ENCODE results near the gene CDK5.

Gene CDK5

DNA sequence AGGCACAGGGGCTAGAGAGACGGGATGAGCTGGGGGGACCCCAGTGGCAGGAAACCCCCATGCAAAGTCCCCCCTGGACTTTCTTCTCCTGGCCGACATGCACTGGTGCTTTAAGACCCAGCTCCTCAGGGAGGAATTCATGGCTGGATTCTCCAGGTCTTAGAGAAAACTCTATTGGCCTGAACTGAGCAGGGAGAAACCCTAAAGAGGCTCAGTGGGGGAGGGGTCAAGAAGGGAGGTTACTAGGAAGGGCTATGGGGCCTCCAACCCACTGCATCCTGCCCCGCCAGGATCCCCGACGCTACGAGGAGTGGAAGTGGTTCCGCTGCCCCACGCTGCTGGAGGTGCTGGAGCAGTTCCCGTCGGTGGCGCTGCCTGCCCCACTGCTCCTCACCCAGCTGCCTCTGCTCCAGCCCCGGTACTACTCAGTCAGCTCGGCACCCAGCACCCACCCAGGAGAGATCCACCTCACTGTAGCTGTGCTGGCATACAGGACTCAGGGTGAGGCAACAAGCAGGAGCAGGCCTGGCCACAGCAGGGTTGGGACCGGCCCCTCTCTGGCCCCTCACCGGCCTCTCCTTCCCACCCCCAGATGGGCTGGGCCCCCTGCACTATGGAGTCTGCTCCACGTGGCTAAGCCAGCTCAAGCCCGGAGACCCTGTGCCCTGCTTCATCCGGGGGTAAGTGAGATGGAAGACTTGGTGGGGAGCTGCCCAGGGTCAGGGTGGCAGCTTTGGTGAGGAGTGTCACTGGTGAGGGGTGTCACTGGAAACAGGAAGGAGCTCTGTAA lies 47.2 kb downstream of the CDK5 start:
- Histone ChIP-seq H3K27me3 (ENCODE audit: insufficient read depth, poor library complexity, severe bottlenecking) (peaks cover 6% of the 10 kb centered on the region), H3K27ac (replicated peaks) (no peak overlapping the region), H3K4me3 (replicated peaks; ENCODE audit: insufficient read depth, low read length) (no peak overlapping the region)
- DNase-seq (ENCODE audit: low read depth in 1 of 2, low spot score in 1 of 2), result no peak
- TF ChIP-seq, protein P1, sequence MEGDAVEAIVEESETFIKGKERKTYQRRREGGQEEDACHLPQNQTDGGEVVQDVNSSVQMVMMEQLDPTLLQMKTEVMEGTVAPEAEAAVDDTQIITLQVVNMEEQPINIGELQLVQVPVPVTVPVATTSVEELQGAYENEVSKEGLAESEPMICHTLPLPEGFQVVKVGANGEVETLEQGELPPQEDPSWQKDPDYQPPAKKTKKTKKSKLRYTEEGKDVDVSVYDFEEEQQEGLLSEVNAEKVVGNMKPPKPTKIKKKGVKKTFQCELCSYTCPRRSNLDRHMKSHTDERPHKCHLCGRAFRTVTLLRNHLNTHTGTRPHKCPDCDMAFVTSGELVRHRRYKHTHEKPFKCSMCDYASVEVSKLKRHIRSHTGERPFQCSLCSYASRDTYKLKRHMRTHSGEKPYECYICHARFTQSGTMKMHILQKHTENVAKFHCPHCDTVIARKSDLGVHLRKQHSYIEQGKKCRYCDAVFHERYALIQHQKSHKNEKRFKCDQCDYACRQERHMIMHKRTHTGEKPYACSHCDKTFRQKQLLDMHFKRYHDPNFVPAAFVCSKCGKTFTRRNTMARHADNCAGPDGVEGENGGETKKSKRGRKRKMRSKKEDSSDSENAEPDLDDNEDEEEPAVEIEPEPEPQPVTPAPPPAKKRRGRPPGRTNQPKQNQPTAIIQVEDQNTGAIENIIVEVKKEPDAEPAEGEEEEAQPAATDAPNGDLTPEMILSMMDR (IDR thresholded peaks at IDR 0.05; ENCODE audit: insufficient read depth, low read length), result no peak
- TF ChIP-seq SPI1 (IDR thresholded peaks at IDR 0.05; ENCODE audit: borderline replicate concordance, low read depth) (no peak), GABPA (IDR thresholded peaks at IDR 0.05; ENCODE audit: low read depth) (no peak), POLR2AphosphoS5 (IDR thresholded peaks at IDR 0.05; ENCODE audit: low read depth) (no peak)
- TF ChIP-seq, protein P2, sequence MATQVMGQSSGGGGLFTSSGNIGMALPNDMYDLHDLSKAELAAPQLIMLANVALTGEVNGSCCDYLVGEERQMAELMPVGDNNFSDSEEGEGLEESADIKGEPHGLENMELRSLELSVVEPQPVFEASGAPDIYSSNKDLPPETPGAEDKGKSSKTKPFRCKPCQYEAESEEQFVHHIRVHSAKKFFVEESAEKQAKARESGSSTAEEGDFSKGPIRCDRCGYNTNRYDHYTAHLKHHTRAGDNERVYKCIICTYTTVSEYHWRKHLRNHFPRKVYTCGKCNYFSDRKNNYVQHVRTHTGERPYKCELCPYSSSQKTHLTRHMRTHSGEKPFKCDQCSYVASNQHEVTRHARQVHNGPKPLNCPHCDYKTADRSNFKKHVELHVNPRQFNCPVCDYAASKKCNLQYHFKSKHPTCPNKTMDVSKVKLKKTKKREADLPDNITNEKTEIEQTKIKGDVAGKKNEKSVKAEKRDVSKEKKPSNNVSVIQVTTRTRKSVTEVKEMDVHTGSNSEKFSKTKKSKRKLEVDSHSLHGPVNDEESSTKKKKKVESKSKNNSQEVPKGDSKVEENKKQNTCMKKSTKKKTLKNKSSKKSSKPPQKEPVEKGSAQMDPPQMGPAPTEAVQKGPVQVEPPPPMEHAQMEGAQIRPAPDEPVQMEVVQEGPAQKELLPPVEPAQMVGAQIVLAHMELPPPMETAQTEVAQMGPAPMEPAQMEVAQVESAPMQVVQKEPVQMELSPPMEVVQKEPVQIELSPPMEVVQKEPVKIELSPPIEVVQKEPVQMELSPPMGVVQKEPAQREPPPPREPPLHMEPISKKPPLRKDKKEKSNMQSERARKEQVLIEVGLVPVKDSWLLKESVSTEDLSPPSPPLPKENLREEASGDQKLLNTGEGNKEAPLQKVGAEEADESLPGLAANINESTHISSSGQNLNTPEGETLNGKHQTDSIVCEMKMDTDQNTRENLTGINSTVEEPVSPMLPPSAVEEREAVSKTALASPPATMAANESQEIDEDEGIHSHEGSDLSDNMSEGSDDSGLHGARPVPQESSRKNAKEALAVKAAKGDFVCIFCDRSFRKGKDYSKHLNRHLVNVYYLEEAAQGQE (IDR thresholded peaks at IDR 0.05; ENCODE audit: insufficient replicate concordance, low read depth), result no peak

DNA sequence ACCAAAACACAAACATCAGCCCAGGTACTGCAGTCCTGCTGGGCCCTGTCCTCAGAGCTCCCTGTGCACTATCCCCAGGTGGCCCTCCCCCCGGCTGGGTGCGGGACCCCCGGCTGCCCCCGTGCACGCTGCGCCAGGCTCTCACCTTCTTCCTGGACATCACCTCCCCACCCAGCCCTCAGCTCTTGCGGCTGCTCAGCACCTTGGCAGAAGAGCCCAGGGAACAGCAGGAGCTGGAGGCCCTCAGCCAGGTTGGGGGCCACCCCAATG lies 47.7 kb downstream of the CDK5 start:
- Histone ChIP-seq H3K27ac (replicated peaks) (no peak overlapping the region), H3K4me3 (replicated peaks; ENCODE audit: insufficient read depth, low read length) (no peak overlapping the region), H3K27me3 (ENCODE audit: insufficient read depth, poor library complexity, severe bottlenecking) (peaks cover 6% of the 10 kb centered on the region)
- no peak for DNase-seq (ENCODE audit: low read depth in 1 of 2, low spot score in 1 of 2)
- TF ChIP-seq, protein P1 (IDR thresholded peaks at IDR 0.05; ENCODE audit: insufficient read depth, low read length), result no peak

DNA sequence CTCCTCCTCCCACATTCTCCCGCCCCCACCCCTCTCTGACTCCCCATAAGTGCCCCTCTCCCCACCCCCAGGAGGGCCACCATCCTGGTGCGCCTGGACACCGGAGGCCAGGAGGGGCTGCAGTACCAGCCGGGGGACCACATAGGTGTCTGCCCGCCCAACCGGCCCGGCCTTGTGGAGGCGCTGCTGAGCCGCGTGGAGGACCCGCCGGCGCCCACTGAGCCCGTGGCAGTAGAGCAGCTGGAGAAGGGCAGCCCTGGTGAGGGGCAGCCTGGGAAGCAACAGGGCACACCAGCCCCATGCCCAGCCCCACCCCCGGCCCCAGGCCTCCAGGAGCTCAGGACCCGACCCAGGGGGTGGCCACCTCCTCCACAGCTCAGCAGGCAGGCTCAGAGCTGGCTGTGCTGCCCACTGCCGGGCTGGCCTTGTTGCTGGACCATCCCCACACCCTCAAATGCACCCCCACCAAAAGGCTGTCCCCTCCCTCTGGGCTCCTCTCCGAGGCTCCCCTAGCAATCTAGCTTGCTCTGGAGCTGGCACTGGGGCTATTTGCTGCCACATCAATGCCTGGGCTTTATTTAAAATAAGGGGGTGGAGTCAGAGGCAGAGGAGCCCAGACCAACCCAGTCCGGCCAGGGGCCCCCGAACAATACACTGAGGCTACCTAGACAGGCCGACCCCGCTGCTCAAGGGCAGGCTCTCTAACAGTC lies 48.2 kb downstream of the CDK5 start:
- TF ChIP-seq, protein P2 (IDR thresholded peaks at IDR 0.05; ENCODE audit: insufficient replicate concordance, low read depth), result no peak
- TF ChIP-seq POLR2AphosphoS5 (IDR thresholded peaks at IDR 0.05; ENCODE audit: low read depth) (no peak), SPI1 (IDR thresholded peaks at IDR 0.05; ENCODE audit: borderline replicate concordance, low read depth) (no peak), GABPA (IDR thresholded peaks at IDR 0.05; ENCODE audit: low read depth) (no peak)
- TF ChIP-seq, protein P1 (IDR thresholded peaks at IDR 0.05; ENCODE audit: insufficient read depth, low read length), result no peak
- H3K27me3 ChIP-seq (ENCODE audit: insufficient read depth, poor library complexity, severe bottlenecking), result peaks cover 6% of the 10 kb centered on the region
- no peak overlapping the region for H3K27ac ChIP-seq (replicated peaks)
- no peak overlapping the region for H3K4me3 ChIP-seq (replicated peaks; ENCODE audit: insufficient read depth, low read length)
- no peak for DNase-seq (ENCODE audit: low read depth in 1 of 2, low spot score in 1 of 2)

Data from HL-60 (cell line).